ENCODE measurements around the gene ZC3H12A. TPM values are rescaled to one million over a fixed set of nuclear protein-coding genes. Genes with fewer than 3 reads are reported as not detected.

ZC3H12A gene
- total and polyA plus RNA-seq, 2 of the 8 experiments (the other 6 are each of a cell fraction or from before 2014, with no cell fraction given), result 7.4 to 10.0 TPM

GRCh38 chr1:37425221-37425620 is 49.2 kb upstream of the ZC3H12A start:
- Histone ChIP-seq H3K9ac (replicated peaks in 1 of 4; ENCODE audit: extremely low read depth in 1 of 4, low read depth in 3 of 4, low read length in 3 of 4) (no peak overlapping the region), H3K79me2 (ENCODE audit: control insufficient read depth in 1 of 2, insufficient read depth in 2 of 2, low read length in 2 of 2) (no peaks in the 10 kb centered on the region), H3K9me3 (ENCODE audit: insufficient read depth in 2 of 2, low read depth in 1 of 2, low read length in 1 of 2) (no peaks in the 10 kb centered on the region), H3K4me2 (ENCODE audit: insufficient read depth in 1 of 2, low read depth in 2 of 2, low read length in 2 of 2) (no peak overlapping the region), H2AK5ac (ENCODE audit: low read depth, low read length) (no peak overlapping the region), H3K14ac (ENCODE audit: insufficient read length) (no peak overlapping the region), H3K23me2 (ENCODE audit: low read depth, low read length) (peaks cover 1% of the 10 kb centered on the region; the same call in 1 of the 2 replicates), H3K27ac (ENCODE audit: low read depth, low read length) (no peak overlapping the region), H3K23ac (ENCODE audit: insufficient read length) (no peak overlapping the region), H4K8ac (ENCODE audit: extremely low read depth, insufficient read depth, low read length) (no peak overlapping the region), H3K4me1 (replicated peaks in 1 of 4; ENCODE audit: control insufficient read depth in 3 of 4, insufficient read depth in 4 of 4, low read length in 3 of 4) (peaks cover 0 to 3% (median 1%) of the 10 kb centered on the region in 4 experiments; a peak in 3 of 7 replicates), H2BK12ac (ENCODE audit: low read depth, low read length) (no peak overlapping the region), H2BK120ac (replicated peaks; ENCODE audit: low read depth, low read length) (no peak overlapping the region), H4K5ac (ENCODE audit: insufficient read length, low read depth, low read length) (no peak overlapping the region), H3K79me1 (ENCODE audit: low read depth, low read length) (no peaks in the 10 kb centered on the region), H2AFZ (ENCODE audit: low read length) (0 out of 2 replicates have a peak overlapping the region, but pooled peaks have one; percentile 27), H3K4me3 (ENCODE audit: extremely low read depth in 1 of 4, insufficient read depth in 2 of 4, low read depth in 3 of 4, low read length in 4 of 4) (no peak overlapping the region), H4K20me1 (replicated peaks in 1 of 2; ENCODE audit: control insufficient read depth in 1 of 2, insufficient read depth in 2 of 2, low read length in 2 of 2) (no peaks in the 10 kb centered on the region), H2BK5ac (ENCODE audit: low read depth, low read length) (no peak overlapping the region), H2BK20ac (ENCODE audit: low read length) (no peak overlapping the region), H2BK15ac (ENCODE audit: low read length) (0 out of 2 replicates have a peak overlapping the region, but pooled peaks have one; percentile 81), H3K56ac (replicated peaks; ENCODE audit: insufficient read length, low read depth, low read length) (no peak overlapping the region), H3K36me3 (ENCODE audit: control insufficient read depth in 2 of 4, insufficient read depth in 4 of 4, low read length in 3 of 4) (no peaks in the 10 kb centered on the region), H3K4ac (replicated peaks; ENCODE audit: insufficient read length, low read depth, low read length) (no peak overlapping the region), H4K91ac (replicated peaks; ENCODE audit: insufficient read length, low read length) (no peak overlapping the region), H3K27me3 (replicated peaks in 1 of 4; ENCODE audit: control insufficient read depth in 3 of 4, extremely low read depth in 1 of 4, insufficient read depth in 3 of 4, low read length in 3 of 4) (no peaks in the 10 kb centered on the region), H3K18ac (ENCODE audit: extremely low read depth, low read length) (no peak overlapping the region)
- CTCF ChIA-PET (ENCODE audit: partially characterized antibody), result interaction anchor here (0.7 to 2.7 kb wide), 6 partner anchors 9 to 893 kb away, joined by 3 to 16 read pairs (median 3); no protein-coding TSS in a partner anchor
- DNase-seq (ENCODE audit: low read depth in 1 of 2, low spot score in 2 of 2) (no peak), FAIRE-seq (no peak)
- 90% methylated on average over 5 of the region's 5 CpGs; no CpG with 5 or more reads in 1 of the 2 experiments for WGBS, 2 experiments (ENCODE audit: extremely low coverage in 1 of 2, insufficient coverage in 1 of 2, insufficient read length in 1 of 2, insufficient replicate concordance in 2 of 2, low coverage in 1 of 2, low lambda C conversion rate in 2 of 2, missing lambda C conversion rate in 1 of 2)
- POLR2A ChIA-PET (ENCODE audit: partially characterized antibody), result no interaction called here
- no peak for TF ChIP-seq ZNF274 (IDR thresholded peaks at IDR 0.05; ENCODE audit: borderline replicate concordance, extremely low read depth, low read length)
- no peak for TF ChIP-seq CHD1 (IDR thresholded peaks at IDR 0.05; ENCODE audit: low read depth, low read length)
- no peak for TF ChIP-seq CBX5 (IDR thresholded peaks at IDR 0.05; ENCODE audit: low read depth, low read length)
- TF ChIP-seq SUZ12 (IDR thresholded peaks at IDR 0.05; ENCODE audit: low read length), result no peak
- no peak for TF ChIP-seq CEBPB (IDR thresholded peaks at IDR 0.05; ENCODE audit: low read depth, low read length)
- TF ChIP-seq PHF8 (conservative IDR thresholded peaks at IDR 0.05; ENCODE audit: low read depth, low read length), result no peak
- TF ChIP-seq BCL11A (IDR thresholded peaks at IDR 0.05; ENCODE audit: low read depth in 2 of 2, low read length in 2 of 2), result no peak
- no peak for TF ChIP-seq USF2 (IDR thresholded peaks at IDR 0.05; ENCODE audit: low read length)
- TF ChIP-seq GABPA (IDR thresholded peaks at IDR 0.05; ENCODE audit: borderline replicate concordance, insufficient read depth, low read length), result no peak
- TF ChIP-seq ASH2L (IDR thresholded peaks at IDR 0.05; ENCODE audit: low read length), result no peak
- no peak for TF ChIP-seq RBBP5 (IDR thresholded peaks at IDR 0.05; ENCODE audit: borderline replicate concordance, low read depth, low read length)
- no peak for TF ChIP-seq TEAD4 (IDR thresholded peaks at IDR 0.05; ENCODE audit: low read depth, low read length)
- TF ChIP-seq KDM4A (IDR thresholded peaks at IDR 0.05; ENCODE audit: low read depth, low read length, severe bottlenecking), result no peak

Measured in H1 (cell line).